Measurements from ENCODE around the gene KIF1B. TPM values are rescaled to one million over a fixed set of nuclear protein-coding genes. Genes with fewer than 3 reads are reported as not detected.

KIF1B gene
- total RNA-seq, 1 experiment from 2014 or later = 33.0 TPM

DNA sequence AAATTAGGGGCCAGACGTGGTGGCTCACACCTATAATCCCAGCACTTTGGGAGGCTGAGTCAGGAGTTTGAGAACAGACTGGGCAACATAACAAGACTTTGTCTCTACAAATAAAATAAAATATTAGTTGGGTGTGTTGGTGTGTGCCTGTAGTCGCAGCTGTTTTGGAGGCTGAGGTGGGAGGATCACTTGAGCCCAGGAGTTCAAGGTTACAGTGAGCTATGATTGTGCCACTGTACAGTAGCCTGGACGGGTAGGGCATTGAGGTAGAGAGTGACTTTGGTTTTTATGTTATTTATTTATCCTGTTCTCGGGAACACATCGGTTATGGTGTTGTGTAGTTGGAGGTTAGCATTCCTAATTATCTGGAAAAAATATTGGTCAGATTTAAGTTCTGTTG, 19.5 kb downstream of the KIF1B start:
- intact Hi-C loops (cut with micrococcal nuclease; ENCODE audit: unreplicated experiment) (no loop called here), in situ Hi-C loops (cut with HindIII; ENCODE audit: low pct_unique_long_range_greater_than_20kb, low sequenced_read_pairs) (no loop called here)
- Histone ChIP-seq H3K36me3 (ENCODE audit: control insufficient read depth, insufficient read depth, low read length) (no peaks in the 10 kb centered on the region), H3K27ac (ENCODE audit: low read length) (no peak overlapping the region), H3K4me1 (ENCODE audit: control insufficient read depth, insufficient read depth, low read length) (0 out of 2 replicates have a peak, but pooled peaks cover 5% of the 10 kb centered on the region), H3K27me3 (ENCODE audit: control insufficient read depth, insufficient read depth, low read length) (no peaks in the 10 kb centered on the region), H3K4me3 (ENCODE audit: low read depth in 2 of 2, low read length in 2 of 2) (no peak overlapping the region), H3K9me3 (ENCODE audit: control insufficient read depth, insufficient read depth, low read depth, low read length) (no peaks in the 10 kb centered on the region)
- DNase-seq (ENCODE audit: low read depth, low spot score) (no peak), ATAC-seq (no peak)
- ChIA-PET POLR2A (no interaction called here), CTCF (no interaction called here)
- BruUV-seq (replicated peaks) = no TSS peak
- TF ChIP-seq POLR2AphosphoS5 (IDR thresholded peaks at IDR 0.05; ENCODE audit: low read depth, low read length) (no peak), REST (IDR thresholded peaks at IDR 0.05; ENCODE audit: insufficient read depth in 1 of 2, low read depth in 2 of 2, low read length in 1 of 2) (no peak), TCF7L2 (IDR thresholded peaks at IDR 0.05; ENCODE audit: low read depth, low read length) (no peak), SIN3A (IDR thresholded peaks at IDR 0.05; ENCODE audit: borderline replicate concordance, insufficient read depth, low read depth, low read length) (no peak), CTCF (IDR thresholded peaks at IDR 0.05) (no peak)

DNA sequence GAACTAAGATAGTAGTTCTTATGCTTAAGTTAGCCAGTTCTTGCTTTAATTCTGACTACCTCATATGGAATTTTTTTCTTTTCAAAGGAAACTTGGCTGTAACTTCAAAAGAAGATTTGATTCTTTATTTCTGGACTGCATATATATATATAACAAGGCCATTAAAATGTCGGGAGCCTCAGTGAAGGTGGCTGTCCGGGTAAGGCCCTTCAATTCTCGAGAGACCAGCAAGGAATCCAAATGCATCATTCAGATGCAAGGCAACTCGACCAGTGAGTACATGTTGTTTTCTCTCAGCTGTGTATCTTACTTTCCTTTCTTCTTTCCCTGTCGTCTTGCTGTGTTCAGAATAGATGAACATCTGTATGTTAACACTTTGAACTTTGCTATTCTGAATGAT, 21.8 kb downstream of the KIF1B start:
- ATAC-seq = no peak
- no peak for TF ChIP-seq TCF7L2 (IDR thresholded peaks at IDR 0.05; ENCODE audit: low read depth, low read length)
- TF ChIP-seq CTCF (IDR thresholded peaks at IDR 0.05) = no peak
- no peak for TF ChIP-seq REST (IDR thresholded peaks at IDR 0.05; ENCODE audit: insufficient read depth in 1 of 2, low read depth in 2 of 2, low read length in 1 of 2)
- TF ChIP-seq POLR2AphosphoS5 (IDR thresholded peaks at IDR 0.05; ENCODE audit: low read depth, low read length) = no peak
- TF ChIP-seq SIN3A (IDR thresholded peaks at IDR 0.05; ENCODE audit: borderline replicate concordance, insufficient read depth, low read depth, low read length) = no peak
- Histone ChIP-seq H3K36me3 (ENCODE audit: control insufficient read depth, insufficient read depth, low read length) (no peaks in the 10 kb centered on the region), H3K27me3 (ENCODE audit: control insufficient read depth, insufficient read depth, low read length) (no peaks in the 10 kb centered on the region), H3K4me1 (ENCODE audit: control insufficient read depth, insufficient read depth, low read length) (no peaks in the 10 kb centered on the region), H3K27ac (ENCODE audit: low read length) (no peak overlapping the region), H3K4me3 (ENCODE audit: low read depth in 2 of 2, low read length in 2 of 2) (no peak overlapping the region), H3K9me3 (ENCODE audit: control insufficient read depth, insufficient read depth, low read depth, low read length) (no peaks in the 10 kb centered on the region)
- ChIA-PET CTCF (no interaction called here), POLR2A (no interaction called here)
- no TSS peak for BruUV-seq (replicated peaks)
- intact Hi-C loops (cut with micrococcal nuclease; ENCODE audit: unreplicated experiment) = no loop called here
- DNase-seq (ENCODE audit: low read depth, low spot score) = no peak
- in situ Hi-C loops (cut with HindIII; ENCODE audit: low pct_unique_long_range_greater_than_20kb, low sequenced_read_pairs) = no loop called here

Data from Panc1 (cell line).